Activated CD4-positive, alpha-beta T cell treated with anti-CD3 and anti-CD28 coated beads, Interleukin-2, amount 50 U/mL, for 48 hours (primary cell): ENCODE measurements around the gene CLMN.

Source experiments
- DNase-seq, 2 experiments: peaks; one replicate each; pipeline ENCODE4 v3.0.0-alpha.2; 2020

Gene CLMN, protein sequence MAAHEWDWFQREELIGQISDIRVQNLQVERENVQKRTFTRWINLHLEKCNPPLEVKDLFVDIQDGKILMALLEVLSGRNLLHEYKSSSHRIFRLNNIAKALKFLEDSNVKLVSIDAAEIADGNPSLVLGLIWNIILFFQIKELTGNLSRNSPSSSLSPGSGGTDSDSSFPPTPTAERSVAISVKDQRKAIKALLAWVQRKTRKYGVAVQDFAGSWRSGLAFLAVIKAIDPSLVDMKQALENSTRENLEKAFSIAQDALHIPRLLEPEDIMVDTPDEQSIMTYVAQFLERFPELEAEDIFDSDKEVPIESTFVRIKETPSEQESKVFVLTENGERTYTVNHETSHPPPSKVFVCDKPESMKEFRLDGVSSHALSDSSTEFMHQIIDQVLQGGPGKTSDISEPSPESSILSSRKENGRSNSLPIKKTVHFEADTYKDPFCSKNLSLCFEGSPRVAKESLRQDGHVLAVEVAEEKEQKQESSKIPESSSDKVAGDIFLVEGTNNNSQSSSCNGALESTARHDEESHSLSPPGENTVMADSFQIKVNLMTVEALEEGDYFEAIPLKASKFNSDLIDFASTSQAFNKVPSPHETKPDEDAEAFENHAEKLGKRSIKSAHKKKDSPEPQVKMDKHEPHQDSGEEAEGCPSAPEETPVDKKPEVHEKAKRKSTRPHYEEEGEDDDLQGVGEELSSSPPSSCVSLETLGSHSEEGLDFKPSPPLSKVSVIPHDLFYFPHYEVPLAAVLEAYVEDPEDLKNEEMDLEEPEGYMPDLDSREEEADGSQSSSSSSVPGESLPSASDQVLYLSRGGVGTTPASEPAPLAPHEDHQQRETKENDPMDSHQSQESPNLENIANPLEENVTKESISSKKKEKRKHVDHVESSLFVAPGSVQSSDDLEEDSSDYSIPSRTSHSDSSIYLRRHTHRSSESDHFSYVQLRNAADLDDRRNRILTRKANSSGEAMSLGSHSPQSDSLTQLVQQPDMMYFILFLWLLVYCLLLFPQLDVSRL

GRCh38 chr14:95319312-95320077 is at the start of gene CLMN:
CLMN (minus strand) TSS chr14:95319908; CDS start chr14:95319792, 116 bp downstream.
- peak; percentile 15 to 24 for DNase-seq

- no peak for DNase-seq
These were observed 45.7 kb upstream of the CLMN start for GRCh38 chr14:95365401-95365800.

DNA sequence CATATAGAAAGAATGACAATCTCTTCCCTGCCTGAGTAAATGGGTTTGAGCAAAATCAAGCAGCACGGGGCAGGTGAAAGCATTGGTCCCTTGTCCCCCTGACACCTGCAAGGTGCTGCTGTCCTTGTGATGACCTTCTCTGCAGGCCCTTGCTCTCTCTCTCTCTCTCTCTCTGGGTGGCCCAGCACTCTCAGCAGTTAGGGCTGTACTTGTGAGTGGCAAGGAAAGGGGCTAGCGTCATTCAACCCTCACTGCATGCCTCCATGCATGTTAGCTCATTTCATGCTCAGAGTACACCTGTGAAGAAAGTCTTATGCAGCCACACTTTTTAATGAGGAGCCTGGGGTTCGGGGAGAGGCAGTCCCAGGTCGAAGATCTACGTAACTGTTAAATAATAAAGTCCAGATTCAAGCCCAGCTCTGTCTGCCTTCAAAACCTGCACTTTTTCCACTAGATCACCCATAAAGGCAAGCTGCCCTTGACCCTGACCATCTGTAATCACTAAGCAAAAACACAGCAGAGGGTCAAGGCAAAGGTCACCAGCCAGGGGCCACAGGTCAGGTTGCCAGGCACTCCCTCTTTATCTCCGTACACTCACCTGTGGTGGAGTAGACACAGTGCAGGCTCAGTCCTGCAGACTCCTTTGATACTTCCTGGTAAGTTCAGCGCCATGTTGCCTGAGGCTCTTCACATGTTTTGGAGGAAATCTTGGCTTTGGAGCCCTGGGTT is 44.9 kb upstream of the CLMN start:
- DNase-seq = no peak

DNA sequence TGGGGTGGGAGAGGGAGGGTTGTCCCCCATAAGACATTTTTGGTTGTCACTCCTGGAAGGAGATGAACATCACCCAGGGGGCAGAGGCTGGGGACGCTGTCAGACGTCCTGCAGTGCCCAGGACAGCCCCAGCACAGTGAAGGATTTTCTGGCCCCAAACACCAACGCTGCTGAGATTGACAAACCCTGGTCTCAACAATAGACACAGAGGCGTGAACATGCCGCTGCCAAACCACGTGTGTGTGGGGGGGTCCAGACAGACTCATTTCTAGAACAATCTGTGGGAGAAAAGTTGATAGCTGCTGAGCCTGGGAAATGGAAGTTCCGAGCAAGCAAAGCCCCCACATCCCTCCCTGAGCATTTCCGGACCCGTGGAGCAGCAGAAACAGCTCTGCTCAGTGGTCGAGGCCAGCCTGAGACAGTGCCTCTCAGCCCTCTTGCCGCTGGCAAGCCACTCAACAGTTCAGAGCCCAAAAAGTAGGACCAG is 43.8 kb upstream of the CLMN start:
- DNase-seq = no peak

DNA sequence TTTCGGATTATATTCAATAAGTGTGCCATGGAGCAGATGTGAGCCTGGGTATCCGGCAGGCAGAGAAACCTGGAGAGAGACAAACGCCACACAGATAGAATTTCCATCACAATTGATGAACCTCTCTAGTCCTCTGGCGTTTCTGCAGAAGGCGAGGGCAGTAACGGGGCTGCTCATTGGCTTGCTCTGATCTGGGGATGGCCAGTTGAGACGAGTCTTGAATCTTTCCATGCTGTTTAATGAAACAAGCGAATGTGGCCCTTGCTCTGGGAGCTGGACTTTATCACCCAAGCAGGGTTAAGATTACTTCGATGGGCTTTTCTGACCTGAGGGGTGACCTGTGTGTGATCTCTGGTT is 42.4 kb upstream of the CLMN start:
- no peak for DNase-seq

DNA sequence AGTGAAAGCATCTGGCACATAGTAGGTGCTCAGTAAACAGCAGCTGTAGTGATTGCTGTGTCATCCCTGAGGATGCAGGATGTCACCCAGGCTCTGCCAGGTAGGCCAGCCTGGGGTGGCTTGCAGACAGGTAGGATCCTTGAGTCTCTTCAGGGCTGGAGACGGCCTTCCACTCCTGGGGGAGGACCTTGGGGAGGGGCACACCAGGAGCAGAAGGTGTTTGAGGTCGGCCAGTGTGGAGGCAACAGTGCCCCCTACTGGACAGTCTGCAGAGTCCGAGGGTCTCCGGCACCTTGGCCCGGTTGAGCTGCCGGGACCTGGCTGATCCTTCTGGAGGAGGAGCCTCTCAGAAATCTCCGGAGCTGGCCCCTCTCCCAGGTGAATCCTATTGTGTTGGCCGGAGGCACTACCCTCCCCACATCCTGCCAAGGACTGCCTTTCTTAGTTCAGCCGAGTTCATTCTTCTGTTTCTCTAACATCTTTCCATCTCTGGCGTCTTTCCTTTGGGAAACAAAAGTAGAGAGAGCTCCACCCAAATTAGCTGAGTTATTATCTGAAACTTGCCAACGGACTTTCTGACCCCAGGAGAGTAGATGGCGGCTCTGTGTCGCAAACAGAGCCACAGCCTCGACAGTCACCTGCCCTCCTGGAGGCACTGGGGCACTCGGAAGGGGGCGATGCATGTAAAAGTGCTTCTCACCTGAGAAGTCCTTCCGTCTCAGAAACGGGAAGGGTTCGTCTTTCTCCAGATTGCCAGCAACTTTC is 41.8 kb upstream of the CLMN start:
- DNase-seq = peak; percentile 49 to 64

DNA sequence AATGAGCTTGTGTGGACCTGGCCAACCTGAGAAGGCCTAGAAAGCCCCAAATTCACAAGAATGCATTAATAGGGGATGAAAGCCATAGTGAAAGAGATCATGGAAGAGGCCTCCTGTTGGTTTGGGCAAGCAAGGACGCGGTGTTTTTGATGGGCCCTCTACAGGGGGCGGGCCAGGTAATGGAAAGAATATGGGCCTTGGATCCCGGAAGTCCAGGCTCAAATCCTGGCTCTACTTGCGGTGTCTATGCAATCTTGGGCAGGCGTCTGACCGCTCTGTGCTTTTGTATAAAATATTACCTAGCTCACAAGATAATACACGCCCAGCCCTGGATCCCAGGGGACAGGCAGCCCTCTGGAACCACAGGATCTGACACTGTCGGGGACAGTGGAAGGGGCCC is 41.1 kb upstream of the CLMN start:
- no peak for DNase-seq

DNA sequence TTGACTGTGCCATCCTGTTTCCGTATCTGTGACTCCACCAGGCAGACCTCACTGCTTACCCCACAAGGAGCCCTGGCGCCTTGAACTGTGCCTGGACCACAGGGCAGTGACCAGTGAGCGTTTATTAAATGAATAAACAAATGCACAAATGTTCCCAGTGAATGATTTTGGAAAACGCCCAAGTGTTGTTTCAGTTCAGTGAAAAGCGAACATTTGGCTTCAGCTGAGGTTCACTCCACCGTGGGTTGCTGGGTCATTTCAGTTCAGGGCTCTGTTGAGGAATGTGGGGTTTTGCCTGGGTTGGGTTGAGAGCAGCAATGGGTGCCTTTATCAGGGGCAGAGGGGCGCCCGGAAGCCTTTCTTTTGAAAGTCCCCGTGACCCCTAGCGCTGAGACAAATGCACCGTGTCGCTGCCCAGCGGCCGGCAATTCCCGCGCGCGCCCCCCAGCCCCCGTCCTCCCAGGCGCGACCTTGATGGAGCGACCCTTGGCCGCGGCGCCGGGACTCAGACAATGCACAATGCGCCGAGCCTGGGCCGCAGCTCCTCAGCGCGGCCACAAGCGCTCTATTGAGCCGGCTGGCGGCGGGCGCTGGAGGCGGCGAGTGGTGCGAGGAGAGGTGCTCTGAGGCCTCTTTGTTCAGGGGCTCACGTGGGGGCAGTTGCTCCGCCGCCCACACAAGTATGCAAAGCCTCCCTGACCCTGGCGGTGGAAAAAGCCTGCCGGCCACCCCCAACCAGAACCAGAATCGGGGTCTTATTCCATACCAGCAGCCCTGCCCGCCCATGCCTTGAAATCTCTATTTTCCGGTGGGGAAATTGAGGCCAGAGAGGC is 40.5 kb upstream of the CLMN start:
- DNase-seq = no peak

DNA sequence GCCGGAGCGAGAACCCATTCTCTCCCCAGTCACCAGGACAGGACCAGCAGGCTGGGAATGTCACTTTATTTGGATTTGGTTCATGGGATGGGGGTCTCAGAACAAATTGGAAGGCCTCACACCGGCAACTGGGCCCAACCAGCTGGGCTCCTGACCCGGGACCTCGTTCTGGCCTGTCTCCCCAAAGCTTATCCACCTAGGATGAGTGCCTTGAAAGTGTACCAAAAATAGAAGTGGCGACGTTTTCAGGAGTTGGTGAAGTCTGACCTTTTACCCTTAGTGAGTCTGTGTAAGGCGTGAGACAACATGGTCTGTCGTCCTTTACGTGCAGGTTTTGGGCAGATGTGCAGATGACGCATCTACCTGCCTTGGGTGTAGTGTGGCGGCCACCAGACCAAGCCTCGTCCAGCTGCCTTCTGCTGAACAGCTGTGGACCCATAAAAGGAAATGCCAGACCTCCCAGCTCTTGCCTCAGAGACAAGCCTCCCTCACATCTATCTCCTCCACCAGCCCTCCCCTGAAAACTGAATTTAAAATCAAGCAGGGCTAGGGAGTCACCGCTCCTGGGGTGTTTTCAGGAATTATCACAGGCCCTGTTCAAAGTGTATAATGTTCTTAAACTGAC is 36.6 kb upstream of the CLMN start:
- DNase-seq = no peak

- no peak for DNase-seq
These were observed 35.7 kb upstream of the CLMN start for GRCh38 chr14:95355422-95355821.

GRCh38 chr14:95354834-95355233 is 35.1 kb upstream of the CLMN start:
- DNase-seq = no peak

GRCh38 chr14:95353664-95354063 is 34.0 kb upstream of the CLMN start:
- DNase-seq = no peak

GRCh38 chr14:95353007-95353406 is 33.3 kb upstream of the CLMN start:
- no peak for DNase-seq

GRCh38 chr14:95352481-95352880 is 32.8 kb upstream of the CLMN start:
- DNase-seq = no peak

- DNase-seq = no peak
These were observed 29.5 kb upstream of the CLMN start for GRCh38 chr14:95349241-95349640.

DNA sequence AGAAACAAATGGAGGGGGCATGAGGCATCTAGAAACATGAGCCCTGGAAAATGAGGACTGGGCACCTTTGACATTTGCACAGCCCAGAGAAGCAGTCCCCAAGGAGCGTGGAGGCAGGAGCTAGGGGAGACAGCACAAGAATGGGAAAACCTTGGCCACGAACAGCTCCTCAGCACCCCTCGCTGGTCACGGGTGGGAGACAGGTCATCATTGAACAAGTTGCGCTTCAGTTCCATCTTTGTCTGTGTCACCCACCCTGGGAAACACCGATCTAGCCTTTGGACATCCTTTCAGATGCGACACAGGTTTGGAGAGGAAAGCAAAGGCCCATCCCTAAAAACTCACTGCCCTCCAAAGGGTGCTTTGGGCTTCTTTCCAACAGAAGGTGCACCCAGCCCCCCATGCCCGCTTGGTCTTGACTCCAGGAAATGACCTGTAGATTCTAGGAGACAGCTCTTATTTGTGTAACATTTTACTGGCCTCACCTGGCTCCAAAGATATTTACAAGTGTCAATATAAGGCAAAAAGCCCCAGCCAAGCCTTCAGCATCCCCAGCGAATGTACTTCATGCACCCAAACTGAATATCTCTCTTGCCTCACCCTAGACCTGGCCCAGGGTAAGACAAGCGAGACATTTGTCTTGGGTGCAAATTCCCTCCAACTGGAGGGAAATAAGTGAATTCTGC is 28.8 kb upstream of the CLMN start:
- no peak for DNase-seq

GRCh38 chr14:95346820-95347219 is 27.1 kb upstream of the CLMN start:
- no peak for DNase-seq

GRCh38 chr14:95346266-95346665 is 26.6 kb upstream of the CLMN start:
- no peak for DNase-seq

DNA sequence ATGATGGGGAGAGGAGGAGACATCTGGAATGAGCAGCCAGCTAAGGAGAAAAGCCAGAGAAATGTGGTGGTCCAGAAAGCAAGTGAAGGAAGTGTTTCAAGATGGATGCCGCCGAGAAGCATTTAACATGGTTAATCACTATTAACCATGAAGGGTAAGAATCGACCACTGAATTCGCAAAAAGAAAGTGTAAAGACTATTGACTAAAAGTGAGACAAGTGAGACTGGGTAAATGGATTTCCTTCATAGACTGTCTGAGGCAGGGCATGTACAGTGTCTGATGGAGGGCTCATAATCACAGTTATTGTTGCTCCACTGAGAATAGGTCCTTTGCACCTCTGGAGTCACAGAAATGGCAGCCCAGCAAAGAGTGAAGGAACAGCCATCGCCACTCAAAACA is 25.3 kb upstream of the CLMN start:
- DNase-seq = no peak
